ENCODE results near the gene SMIM5.

Gene SMIM5

GRCh38 chr17:75641343-75641742, 8.1 kb downstream of the SMIM5 start:
- no peak for ATAC-seq

- no peak for ATAC-seq
These were observed 9.0 kb downstream of the SMIM5 start for GRCh38 chr17:75642182-75642783.

- no peak for ATAC-seq
These were observed 9.8 kb downstream of the SMIM5 start for GRCh38 chr17:75642784-75643642.

GRCh38 chr17:75643643-75644017, 10.4 kb downstream of the SMIM5 start:
- ATAC-seq, result no peak

- no peak for ATAC-seq
These were observed 12.3 kb downstream of the SMIM5 start for GRCh38 chr17:75645501-75645888.

GRCh38 chr17:75645889-75646637, 12.8 kb downstream of the SMIM5 start:
- ATAC-seq, result peak; percentile 72 to 73

- ATAC-seq, result no peak
These were observed 13.4 kb downstream of the SMIM5 start for GRCh38 chr17:75646638-75646992.

GRCh38 chr17:75647061-75647460, 13.8 kb downstream of the SMIM5 start:
- ATAC-seq, result no peak

GRCh38 chr17:75647921-75648320, 14.7 kb downstream of the SMIM5 start:
- no peak for ATAC-seq

- no peak for ATAC-seq
These were observed 16.5 kb downstream of the SMIM5 start for GRCh38 chr17:75649687-75650086.

- ATAC-seq, result no peak
These were observed 17.6 kb downstream of the SMIM5 start for GRCh38 chr17:75650874-75651273.

GRCh38 chr17:75652341-75652740, 19.1 kb downstream of the SMIM5 start:
- ATAC-seq, result no peak

- ATAC-seq, result no peak
These were observed 19.8 kb downstream of the SMIM5 start for GRCh38 chr17:75652934-75653549.

- ATAC-seq, result no peak
These were observed 20.9 kb downstream of the SMIM5 start for GRCh38 chr17:75654176-75654575.

- ATAC-seq, result no peak
These were observed 25.0 kb downstream of the SMIM5 start for GRCh38 chr17:75658237-75658636.

GRCh38 chr17:75661531-75661930, 28.3 kb downstream of the SMIM5 start:
- ATAC-seq, result no peak

- no peak for ATAC-seq
These were observed 29.3 kb downstream of the SMIM5 start for GRCh38 chr17:75662511-75662910.

- no peak for ATAC-seq
These were observed 30.9 kb downstream of the SMIM5 start for GRCh38 chr17:75664099-75664549.

GRCh38 chr17:75665981-75666380, 32.7 kb downstream of the SMIM5 start:
- ATAC-seq, result no peak

GRCh38 chr17:75666959-75667790, 33.9 kb downstream of the SMIM5 start, which contains the start of the genes RECQL5 and SAP30BP:
TSS of gene RECQL5 (minus strand) at chr17:75667154. CDS start at chr17:75666557, 597 bp downstream.
TSS of gene SAP30BP (plus strand) at chr17:75667338. CDS start at chr17:75667373, 35 bp downstream.
- ATAC-seq, result peak; percentile 99 to 100

GRCh38 chr17:75667825-75668224, 34.6 kb downstream of the SMIM5 start:
- ATAC-seq, result no peak

GRCh38 chr17:75668489-75668888, 35.3 kb downstream of the SMIM5 start:
- no peak for ATAC-seq
